Measurements from ENCODE around the gene DNAJC6.

DNA sequence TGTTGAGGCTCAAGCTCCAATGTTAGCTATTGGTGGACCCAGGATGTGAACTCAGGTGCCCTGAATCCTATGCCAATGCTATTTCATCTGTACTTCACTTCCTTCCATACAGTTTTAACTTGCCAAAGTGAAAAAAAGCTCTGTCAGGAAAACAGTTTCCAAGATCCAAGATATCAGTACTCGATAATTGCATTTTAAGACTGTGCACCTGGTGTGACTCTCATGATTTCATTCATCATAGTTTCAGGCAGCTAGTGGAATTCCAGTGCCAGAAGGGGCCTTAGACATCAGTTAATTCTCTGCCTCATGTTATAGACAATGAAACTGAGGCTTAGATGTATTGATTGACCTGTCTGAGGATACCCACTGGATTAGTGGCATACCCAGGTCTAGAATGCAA is 84.6 kb downstream of the DNAJC6 start:
- TF ChIP-seq, protein P1, sequence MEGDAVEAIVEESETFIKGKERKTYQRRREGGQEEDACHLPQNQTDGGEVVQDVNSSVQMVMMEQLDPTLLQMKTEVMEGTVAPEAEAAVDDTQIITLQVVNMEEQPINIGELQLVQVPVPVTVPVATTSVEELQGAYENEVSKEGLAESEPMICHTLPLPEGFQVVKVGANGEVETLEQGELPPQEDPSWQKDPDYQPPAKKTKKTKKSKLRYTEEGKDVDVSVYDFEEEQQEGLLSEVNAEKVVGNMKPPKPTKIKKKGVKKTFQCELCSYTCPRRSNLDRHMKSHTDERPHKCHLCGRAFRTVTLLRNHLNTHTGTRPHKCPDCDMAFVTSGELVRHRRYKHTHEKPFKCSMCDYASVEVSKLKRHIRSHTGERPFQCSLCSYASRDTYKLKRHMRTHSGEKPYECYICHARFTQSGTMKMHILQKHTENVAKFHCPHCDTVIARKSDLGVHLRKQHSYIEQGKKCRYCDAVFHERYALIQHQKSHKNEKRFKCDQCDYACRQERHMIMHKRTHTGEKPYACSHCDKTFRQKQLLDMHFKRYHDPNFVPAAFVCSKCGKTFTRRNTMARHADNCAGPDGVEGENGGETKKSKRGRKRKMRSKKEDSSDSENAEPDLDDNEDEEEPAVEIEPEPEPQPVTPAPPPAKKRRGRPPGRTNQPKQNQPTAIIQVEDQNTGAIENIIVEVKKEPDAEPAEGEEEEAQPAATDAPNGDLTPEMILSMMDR (IDR thresholded peaks at IDR 0.05; ENCODE audit: poor library complexity): no peak
- no peak for TF ChIP-seq EZH2 (IDR thresholded peaks at IDR 0.05; ENCODE audit: borderline replicate concordance)
- no peak for TF ChIP-seq EZH2phosphoT487 (IDR thresholded peaks at IDR 0.05; ENCODE audit: low read depth, severe bottlenecking, unreplicated experiment)

All from hepatocyte (in vitro differentiated cells).